Measurements from ENCODE around the gene MRPS27. TPM values are rescaled to one million over a fixed set of nuclear protein-coding genes. Genes with fewer than 3 reads are reported as not detected.

The MRPS27 gene
- total and polyA plus RNA-seq, 9 of the 15 experiments (the other 6 are each of a cell fraction or from before 2014, with no cell fraction given), result 73.6 to 144 (median 106) TPM

- no peak for TF ChIP-seq HNRNPK (IDR thresholded peaks at IDR 0.05; ENCODE audit: low read depth, low read length, poor library complexity, severe bottlenecking)
- no peak for TF ChIP-seq PCBP2 (IDR thresholded peaks at IDR 0.05; ENCODE audit: low read depth, low read length, poor library complexity, severe bottlenecking)
- no peak for TF ChIP-seq ASH1L (IDR thresholded peaks at IDR 0.05; ENCODE audit: borderline replicate concordance, low read depth, partially characterized antibody)
- peak; percentile 64; the same call in 1 of the 2 replicates for TF ChIP-seq ATF7 (IDR thresholded peaks at IDR 0.05)
- TF ChIP-seq IRF2 (CRISPR knock-in tag; IDR thresholded peaks at IDR 0.05), result no peak
- TF ChIP-seq NR4A1 (CRISPR knock-in tag; IDR thresholded peaks at IDR 0.05), result no peak
- no peak for TF ChIP-seq NR4A1 (tag; IDR thresholded peaks at IDR 0.05)
- TF ChIP-seq TCFL5 (CRISPR knock-in tag; conservative IDR thresholded peaks at IDR 0.05), result no peak
- no peak for TF ChIP-seq ZBTB7A (IDR thresholded peaks at IDR 0.05; ENCODE audit: borderline replicate concordance, control insufficient read depth, low read depth, low read length)
- TF ChIP-seq ZNF133 (CRISPR knock-in tag; IDR thresholded peaks at IDR 0.05), result no peak
- TF ChIP-seq EZH2 (IDR thresholded peaks at IDR 0.05; ENCODE audit: borderline replicate concordance, low read depth, low read length), result no peak
- TF ChIP-seq KDM1A (IDR thresholded peaks at IDR 0.05), result no peak
- no peak for TF ChIP-seq MCM5 (IDR thresholded peaks at IDR 0.05; ENCODE audit: low read depth)
- no peak for TF ChIP-seq ETV5 (CRISPR knock-in tag; IDR thresholded peaks at IDR 0.05; ENCODE audit: low read depth)
- TF ChIP-seq E2F3 (CRISPR knock-in tag; IDR thresholded peaks at IDR 0.05), result no peak
- peak; percentile 96 for TF ChIP-seq JUND (IDR thresholded peaks at IDR 0.05; ENCODE audit: borderline replicate concordance, low read depth, low read length)
- peak; percentile 94 for TF ChIP-seq JUND (tag; IDR thresholded peaks at IDR 0.05; ENCODE audit: borderline replicate concordance, low read depth, low read length)
- TF ChIP-seq SIN3A (IDR thresholded peaks at IDR 0.05; ENCODE audit: borderline replicate concordance in 2 of 2, control insufficient read depth in 1 of 2, low read depth in 2 of 2, low read length in 2 of 2), result no peak
- no peak for TF ChIP-seq MCM7 (IDR thresholded peaks at IDR 0.05)
- TF ChIP-seq NFE2 (IDR thresholded peaks at IDR 0.05; ENCODE audit: low read depth), result peak; percentile 89
- no peak for TF ChIP-seq E2F6 (IDR thresholded peaks at IDR 0.05; ENCODE audit: borderline replicate concordance in 1 of 2, extremely low read depth in 1 of 2, insufficient read depth in 1 of 2, insufficient read length in 1 of 2, low read depth in 1 of 2, low read length in 1 of 2, poor library complexity in 1 of 2, severe bottlenecking in 1 of 2)
- TF ChIP-seq ZNF174 (CRISPR knock-in tag; IDR thresholded peaks at IDR 0.05), result no peak
- peak; percentile 55; the same call in 1 of the 2 replicates for TF ChIP-seq PML (IDR thresholded peaks at IDR 0.05; ENCODE audit: low read length)
- TF ChIP-seq RBBP5 (IDR thresholded peaks at IDR 0.05; ENCODE audit: borderline replicate concordance, insufficient read depth, low read length, poor library complexity, severe bottlenecking), result peak; percentile 44
- TF ChIP-seq CEBPB (tag; IDR thresholded peaks at IDR 0.05), result peak; percentile 43; the same call in 1 of the 2 replicates
- no peak for TF ChIP-seq SIN3B (IDR thresholded peaks at IDR 0.05; ENCODE audit: low read depth)
- TF ChIP-seq MTA2 (IDR thresholded peaks at IDR 0.05; ENCODE audit: low read depth), result peak; percentile 55; the same call in 1 of the 2 replicates
- TF ChIP-seq ZNF655 (CRISPR knock-in tag; IDR thresholded peaks at IDR 0.05), result no peak
- no peak for TF ChIP-seq FOXJ2 (tag; IDR thresholded peaks at IDR 0.05)
These were observed 85.8 kb downstream of the MRPS27 start (continued) for GRCh38 chr5:72234265-72234700.
